Muscle of back (tissue), 13 donors: ENCODE measurements around the gene POU3F4. TPM values are rescaled to one million over a fixed set of nuclear protein-coding genes. Genes with fewer than 3 reads are reported as not detected.

ENCODE experiments used
- DNase-seq, 3 donors: peaks; one replicate each; pipeline versions ENCODE4 v3.0.0 to v3.0.0-alpha.2; 2013
- long read RNA-seq, 9 donors: transcript quantifications; one replicate each; lab custom pipeline, GENCODE V29; 2026
- polyA plus RNA-seq, 10 donors: library from polyadenylated mRNA; unstranded; fragments of 120-200 nt; gene quantifications; one replicate each; pipeline ENCODE4 v1.2.1, GENCODE V29; 2013; ENCODE audit not compliant: insufficient read length in 10 of 10

The POU3F4 gene
- polyA plus RNA-seq, result under 1 TPM in 1 of 10 donors, not detected in 9; 0.31 TPM
- long read RNA-seq, donor 1, result 0 reads
- long read RNA-seq, donor 2, result 0 reads
- long read RNA-seq, donor 3, result 0 reads
- long read RNA-seq, donor 4, result 0 reads
- long read RNA-seq, donor 5, partial matches to known transcripts, result 0 of 1 reads
- long read RNA-seq, donor 5, other reads (novel, unspliced or antisense), result 0 of 1 reads
- long read RNA-seq, donor 6, partial matches to known transcripts, result 0 of 1 reads
- long read RNA-seq, donor 6, other reads (novel, unspliced or antisense), result 0 of 1 reads
- long read RNA-seq, donor 7, result 0 reads
- long read RNA-seq, donor 8, result 0 reads
- long read RNA-seq, donor 9, partial matches to known transcripts, result 0 of 2 reads
- long read RNA-seq, donor 9, other reads (novel, unspliced or antisense), result 0 of 2 reads

- DNase-seq, result peak in 2 of 3 donors; percentile 6 to 12
Observed at GRCh38 chrX:83508006-83508405, at the start of gene POU3F4. TSS of gene POU3F4 (plus strand) at chrX:83508290. CDS start at chrX:83508325, 35 bp downstream.

GRCh38 chrX:83469551-83469950 lies 38.5 kb upstream of the POU3F4 start:
- DNase-seq, result peak in 2 of 3 donors; percentile 0 to 2

DNA sequence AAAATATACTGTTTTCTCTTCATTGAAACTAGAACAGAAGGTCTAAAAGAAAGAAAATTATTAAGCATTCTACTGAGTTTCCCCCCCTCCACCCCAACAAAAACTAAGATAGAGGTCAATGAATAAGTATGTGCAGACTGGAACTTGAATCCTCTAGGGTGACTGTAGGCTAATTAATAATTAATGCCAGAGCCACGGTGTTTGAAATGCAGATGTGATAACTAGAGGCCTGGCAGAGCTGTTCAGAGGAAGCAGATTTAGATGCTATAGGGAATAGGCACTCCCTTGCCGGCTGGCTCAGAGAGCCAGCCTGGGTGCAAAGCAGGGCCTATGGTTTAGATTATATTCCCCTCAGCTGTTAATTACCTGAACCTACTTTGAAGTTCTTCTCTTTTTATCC lies 12.2 kb upstream of the POU3F4 start:
- no peak for DNase-seq

GRCh38 chrX:83501003-83501402 lies 7.1 kb upstream of the POU3F4 start:
- no peak for DNase-seq

DNA sequence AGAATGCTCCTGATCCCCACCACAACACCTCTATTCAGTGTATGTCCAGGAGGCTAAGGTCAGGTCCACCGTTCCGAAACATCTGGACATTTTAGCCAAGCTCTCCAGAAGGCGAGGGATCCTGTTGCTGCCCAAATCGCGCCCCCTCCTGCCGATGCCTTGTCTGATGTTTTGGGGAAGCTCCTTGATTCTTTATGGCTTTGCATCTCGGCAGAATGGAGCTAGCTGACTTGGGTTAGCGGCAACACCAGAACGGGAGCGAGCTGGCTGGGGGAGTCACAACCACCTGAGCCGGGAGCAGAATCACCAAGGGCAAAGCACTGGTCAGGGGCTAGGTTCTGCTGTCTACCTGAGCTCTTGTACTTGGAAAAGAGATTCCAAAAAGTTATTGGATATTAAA lies 6.6 kb upstream of the POU3F4 start:
- DNase-seq, result no peak

GRCh38 chrX:83504721-83505479 lies 3.2 kb upstream of the POU3F4 start:
- no peak for DNase-seq

DNA sequence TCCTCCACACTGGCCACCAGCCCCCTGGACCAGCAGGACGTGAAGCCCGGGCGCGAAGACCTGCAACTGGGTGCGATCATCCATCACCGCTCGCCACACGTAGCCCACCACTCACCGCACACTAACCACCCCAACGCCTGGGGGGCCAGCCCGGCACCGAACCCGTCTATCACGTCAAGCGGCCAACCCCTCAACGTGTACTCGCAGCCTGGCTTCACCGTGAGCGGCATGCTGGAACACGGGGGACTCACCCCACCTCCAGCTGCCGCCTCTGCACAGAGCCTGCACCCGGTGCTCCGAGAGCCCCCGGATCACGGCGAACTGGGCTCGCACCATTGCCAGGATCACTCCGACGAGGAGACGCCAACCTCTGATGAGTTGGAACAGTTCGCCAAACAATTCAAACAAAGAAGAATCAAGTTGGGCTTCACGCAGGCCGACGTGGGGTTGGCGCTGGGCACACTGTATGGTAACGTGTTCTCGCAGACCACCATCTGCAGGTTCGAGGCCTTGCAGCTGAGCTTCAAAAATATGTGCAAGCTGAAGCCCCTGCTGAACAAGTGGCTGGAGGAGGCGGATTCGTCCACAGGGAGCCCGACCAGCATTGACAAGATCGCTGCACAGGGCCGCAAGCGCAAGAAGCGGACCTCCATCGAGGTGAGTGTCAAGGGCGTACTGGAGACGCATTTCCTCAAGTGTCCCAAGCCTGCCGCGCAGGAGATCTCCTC lies 600 bp downstream of the POU3F4 start:
- peak in 1 of 3 donors; percentile 9 for DNase-seq

- no peak for DNase-seq
Observed at GRCh38 chrX:83509254-83509801, 1.2 kb downstream of the POU3F4 start.

- DNase-seq, result peak in 1 of 3 donors; percentile 2
Observed at GRCh38 chrX:83510510-83511062, 2.5 kb downstream of the POU3F4 start.

GRCh38 chrX:83511208-83511607 lies 3.1 kb downstream of the POU3F4 start:
- peak in 1 of 3 donors; percentile 9 for DNase-seq

DNA sequence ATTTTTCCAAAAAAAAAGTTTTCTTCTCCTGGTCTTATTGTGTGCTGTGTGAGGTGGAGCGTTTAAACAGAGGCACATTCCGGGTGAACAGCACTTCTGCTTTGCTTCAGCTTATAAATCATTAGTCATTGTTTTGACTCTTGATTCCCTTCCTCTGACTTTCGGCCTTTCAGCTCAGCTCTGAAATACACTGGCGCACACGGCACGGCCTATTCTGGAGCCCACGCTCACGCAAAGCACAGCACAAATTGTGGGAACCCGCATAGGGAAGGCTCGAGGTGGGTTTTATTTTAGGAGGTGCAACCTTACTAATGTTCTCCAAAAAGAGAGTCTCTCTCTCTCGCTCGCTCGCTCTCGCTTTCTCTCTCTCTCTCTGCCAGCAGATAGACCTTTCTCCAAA lies 4.0 kb downstream of the POU3F4 start:
- no peak for DNase-seq

DNA sequence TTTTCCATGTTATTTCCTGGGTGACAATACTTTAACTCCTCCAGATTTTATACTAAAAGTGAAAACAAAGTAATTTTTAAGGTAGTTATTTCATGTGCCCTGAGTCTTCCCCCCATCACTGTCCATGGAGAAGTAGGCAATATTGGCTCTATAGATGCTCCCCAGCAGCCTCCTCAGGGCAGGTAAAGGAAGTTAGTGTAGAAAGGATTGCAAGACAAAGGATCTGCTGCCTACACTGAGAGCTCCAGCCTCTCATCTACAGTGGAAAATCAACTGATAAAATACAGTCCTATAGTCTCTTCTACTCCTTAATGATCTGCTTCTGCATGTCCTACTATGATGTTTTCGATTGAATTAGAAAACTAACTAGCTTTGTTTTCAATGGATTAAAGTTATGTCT lies 8.5 kb downstream of the POU3F4 start:
- DNase-seq, result no peak

DNA sequence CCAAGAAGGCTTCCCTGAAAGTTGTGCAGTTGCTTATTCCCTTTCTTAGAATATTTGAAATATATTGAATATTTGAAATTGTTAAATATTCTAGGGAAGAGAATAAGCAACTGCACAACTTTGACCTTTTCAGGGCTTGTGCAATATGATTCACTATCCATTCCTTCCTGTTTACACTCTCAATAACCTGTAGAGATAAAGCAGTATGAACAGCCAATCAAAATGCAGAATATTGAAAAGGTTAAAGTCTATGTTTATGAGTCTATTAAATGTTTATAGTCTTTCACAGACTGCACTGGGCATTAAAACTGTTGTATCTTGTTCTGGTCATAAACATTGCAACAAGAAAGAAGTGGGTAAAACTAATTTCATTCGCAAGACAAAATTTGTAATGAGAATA lies 13.8 kb downstream of the POU3F4 start:
- DNase-seq, result no peak

DNA sequence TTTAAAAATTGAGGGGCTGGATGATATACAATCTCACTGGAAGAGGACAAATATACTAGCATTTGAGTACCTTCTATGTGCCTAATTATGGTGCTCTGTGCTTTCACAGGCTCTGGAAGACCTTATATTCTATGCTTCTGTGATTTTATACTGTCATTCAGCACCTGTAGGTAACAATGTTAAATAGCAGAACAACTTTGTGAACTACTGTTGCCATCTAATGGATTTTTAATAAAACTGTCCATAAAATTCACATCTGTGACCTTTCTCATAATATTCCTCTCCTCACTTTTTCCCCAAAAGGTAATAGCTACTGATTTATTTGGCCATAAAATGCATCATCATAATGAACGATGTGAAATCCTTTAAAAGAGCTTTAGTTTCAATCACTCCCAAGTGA lies 21.9 kb downstream of the POU3F4 start:
- no peak for DNase-seq

- DNase-seq, result peak in 1 of 3 donors; percentile 0
Observed at GRCh38 chrX:83535417-83536196, 27.5 kb downstream of the POU3F4 start.
